Stimulated activated CD4-positive, alpha-beta T cell treated with anti-CD3 and anti-CD28 coated beads, Interleukin-15, amount 100 ng/mL, for 1 hour (primary cell): ENCODE results near the gene MED13.
"Not testable (repeated sequence)": the region's sequence is repeated elsewhere in the genome, so short reads cannot be mapped to it uniquely, and the experiment has no call there.

Experiments
- DNase-seq, 2 donors: peaks; one replicate each; pipeline ENCODE4 v3.0.0-alpha.2; 2020; ENCODE audit warnings: low read depth in 1 of 2, low spot score in 1 of 2

The MED13 gene

GRCh38 chr17:62089334-62089733 lies 24.3 kb upstream of the MED13 start:
- no peak for DNase-seq

- DNase-seq, result no peak
Measured at GRCh38 chr17:62086737-62087136, 21.7 kb upstream of the MED13 start.

GRCh38 chr17:62085511-62086408 lies 20.7 kb upstream of the MED13 start:
- no peak for DNase-seq

- DNase-seq, result no peak
Measured at GRCh38 chr17:62084585-62084984, 19.5 kb upstream of the MED13 start.

- no peak for DNase-seq
Measured at GRCh38 chr17:62083651-62084050, 18.6 kb upstream of the MED13 start.

- DNase-seq, result no peak
Measured at GRCh38 chr17:62080647-62081046, 15.6 kb upstream of the MED13 start.

- DNase-seq, result no peak
Measured at GRCh38 chr17:62078009-62078408, 12.9 kb upstream of the MED13 start.

- no peak for DNase-seq
Measured at GRCh38 chr17:62076864-62077788, 12.0 kb upstream of the MED13 start.

- no peak for DNase-seq
Measured at GRCh38 chr17:62075308-62075815, 10.3 kb upstream of the MED13 start.

- DNase-seq, result no peak
Measured at GRCh38 chr17:62073993-62074392, 8.9 kb upstream of the MED13 start.

- DNase-seq, result not testable (repeated sequence)
Measured at GRCh38 chr17:62072855-62073254, 7.8 kb upstream of the MED13 start.

- DNase-seq, result no peak
Measured at GRCh38 chr17:62070900-62071299, 5.8 kb upstream of the MED13 start.

GRCh38 chr17:62067165-62068145 lies 2.4 kb upstream of the MED13 start:
- no peak for DNase-seq

GRCh38 chr17:62065611-62066468 lies 762 bp upstream of the MED13 start:
- DNase-seq, result peak; percentile 95 to 96

- DNase-seq, result no peak
Measured at GRCh38 chr17:62064029-62064790, 868 bp downstream of the MED13 start.

GRCh38 chr17:62062944-62063343 lies 2.1 kb downstream of the MED13 start:
- DNase-seq, result no peak

GRCh38 chr17:62062302-62062701 lies 2.8 kb downstream of the MED13 start:
- no peak for DNase-seq

GRCh38 chr17:62059414-62059813 lies 5.7 kb downstream of the MED13 start:
- no peak for DNase-seq

GRCh38 chr17:62058611-62059010 lies 6.5 kb downstream of the MED13 start:
- no peak for DNase-seq
